Measurements from ENCODE around the gene AFG3L2.

DNA sequence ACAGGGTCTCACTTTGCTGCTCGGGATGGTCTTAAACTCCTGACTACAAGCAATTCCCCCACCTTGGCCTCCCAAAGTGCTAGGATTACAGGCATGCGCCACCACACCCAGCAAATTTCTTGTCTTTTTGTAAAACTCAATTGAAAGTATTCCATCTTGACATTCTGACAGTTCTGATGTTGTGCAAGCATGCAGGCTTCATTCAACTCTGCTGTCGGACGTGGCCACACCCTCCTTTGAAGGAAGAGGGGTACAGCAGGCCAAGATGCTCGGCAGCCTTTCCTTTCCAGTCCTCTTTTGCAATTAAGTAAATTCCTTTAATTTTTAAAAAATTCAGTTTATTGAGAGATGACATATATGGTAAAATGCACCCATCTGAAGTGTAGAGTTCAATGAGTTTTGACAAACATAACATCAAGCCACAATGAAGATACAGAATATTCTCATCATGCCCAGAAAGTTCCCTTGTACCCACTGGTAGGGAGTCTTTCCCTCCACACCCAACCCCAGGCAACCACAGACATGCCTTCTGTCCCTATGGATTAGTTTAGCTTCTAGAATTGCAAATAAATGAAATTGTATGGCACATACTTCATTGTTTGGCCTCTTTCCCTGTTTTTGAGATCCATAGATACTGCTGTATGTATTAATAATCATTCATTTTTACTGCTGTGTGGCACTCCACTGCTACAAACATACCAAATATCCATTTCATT, 35.9 kb downstream of the AFG3L2 start:
- TF ChIP-seq POLR2AphosphoS5 (IDR thresholded peaks at IDR 0.05; ENCODE audit: low read depth, low read length) (no peak), SIN3A (IDR thresholded peaks at IDR 0.05; ENCODE audit: borderline replicate concordance, insufficient read depth, low read length) (no peak), TAF1 (IDR thresholded peaks at IDR 0.05; ENCODE audit: borderline replicate concordance, insufficient read depth, low read length) (no peak), FOXP2 (optimal IDR thresholded peaks at IDR 0.05; ENCODE audit: borderline replicate concordance, extremely low read depth, extremely low read length, insufficient read depth) (no peak)
- TF ChIP-seq, protein P1, sequence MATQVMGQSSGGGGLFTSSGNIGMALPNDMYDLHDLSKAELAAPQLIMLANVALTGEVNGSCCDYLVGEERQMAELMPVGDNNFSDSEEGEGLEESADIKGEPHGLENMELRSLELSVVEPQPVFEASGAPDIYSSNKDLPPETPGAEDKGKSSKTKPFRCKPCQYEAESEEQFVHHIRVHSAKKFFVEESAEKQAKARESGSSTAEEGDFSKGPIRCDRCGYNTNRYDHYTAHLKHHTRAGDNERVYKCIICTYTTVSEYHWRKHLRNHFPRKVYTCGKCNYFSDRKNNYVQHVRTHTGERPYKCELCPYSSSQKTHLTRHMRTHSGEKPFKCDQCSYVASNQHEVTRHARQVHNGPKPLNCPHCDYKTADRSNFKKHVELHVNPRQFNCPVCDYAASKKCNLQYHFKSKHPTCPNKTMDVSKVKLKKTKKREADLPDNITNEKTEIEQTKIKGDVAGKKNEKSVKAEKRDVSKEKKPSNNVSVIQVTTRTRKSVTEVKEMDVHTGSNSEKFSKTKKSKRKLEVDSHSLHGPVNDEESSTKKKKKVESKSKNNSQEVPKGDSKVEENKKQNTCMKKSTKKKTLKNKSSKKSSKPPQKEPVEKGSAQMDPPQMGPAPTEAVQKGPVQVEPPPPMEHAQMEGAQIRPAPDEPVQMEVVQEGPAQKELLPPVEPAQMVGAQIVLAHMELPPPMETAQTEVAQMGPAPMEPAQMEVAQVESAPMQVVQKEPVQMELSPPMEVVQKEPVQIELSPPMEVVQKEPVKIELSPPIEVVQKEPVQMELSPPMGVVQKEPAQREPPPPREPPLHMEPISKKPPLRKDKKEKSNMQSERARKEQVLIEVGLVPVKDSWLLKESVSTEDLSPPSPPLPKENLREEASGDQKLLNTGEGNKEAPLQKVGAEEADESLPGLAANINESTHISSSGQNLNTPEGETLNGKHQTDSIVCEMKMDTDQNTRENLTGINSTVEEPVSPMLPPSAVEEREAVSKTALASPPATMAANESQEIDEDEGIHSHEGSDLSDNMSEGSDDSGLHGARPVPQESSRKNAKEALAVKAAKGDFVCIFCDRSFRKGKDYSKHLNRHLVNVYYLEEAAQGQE (IDR thresholded peaks at IDR 0.05; ENCODE audit: insufficient read depth in 1 of 2, low read depth in 2 of 2, low read length in 2 of 2): no peak

All from PFSK-1 (cell line).